K562 (cell line): ENCODE data around the gene TARBP2. TPM values are rescaled to one million over a fixed set of nuclear protein-coding genes. Genes with fewer than 3 reads are reported as not detected.

Experiments
- ATAC-seq: fragments of 200-7000 bp; cut with Tn5 transposase; 3 replicates; pipeline ENCODE4 v1.9.1; 2020; ENCODE audit warnings: moderate library complexity
- BruUV-seq: library from RNA; stranded (reverse); fragments of 400-500 nt; replicated peaks from 2 replicates; lab custom pipeline; 2021; lab: Mats Ljungman, UMichigan
- CTCF ChIA-PET: fragments of 300-600 bp; formaldehyde crosslinking; extraction: SDS; loops from one replicate; lab custom pipeline; 2021; ENCODE audit warnings: low intra/inter-chr PET ratio; lab: Yijun Ruan, JAX
- POLR2A ChIA-PET: fragments of 300-600, 350-650 bp; sonication (Branson Sonifier 250); formaldehyde crosslinking; extraction: SDS; loops from one replicate; lab custom pipeline; 2021; ENCODE audit warnings: antibody characterized with exemption, inconsistent platforms; lab: Yijun Ruan, JAX
- DNase-seq, 4 experiments: peaks; one replicate each; pipeline versions ENCODE4 v3.0.0 to v3.0.0-alpha.2; 2011 to 2018; ENCODE audit warnings: low spot score in 3 of 4, mixed read lengths in 3 of 4; ENCODE audit errors: extremely low read depth in 1 of 4
- FAIRE-seq: peaks from 2 replicates; lab custom pipeline; 2011; peaks lifted over from hg19 to GRCh38; lab: Jason Lieb, UNC
- H2AFZ ChIP-seq: 2 replicates; pipeline ENCODE4 v1.6.0; 2011; ENCODE audit warnings: low read depth, low read length, control low read depth, inconsistent platforms
- H3K27ac ChIP-seq: fragments of 200-600 bp; 3 replicates; pipeline ENCODE4 v1.8.0; 2011; ENCODE audit warnings: low read depth, mild to moderate bottlenecking, control low read depth, inconsistent platforms, low read length, moderate library complexity, mixed read lengths; ENCODE audit errors: extremely low read depth
- H3K27me3 ChIP-seq, 2 experiments: fragments of 300-600 bp in 1 of 2; 2 replicates in 1 of 2; 3 replicates in 1 of 2; pipeline versions ENCODE4 v1.6.0 to v1.8.0; 2011; ENCODE audit warnings: inconsistent platforms in 2 of 2, low read length in 2 of 2, mild to moderate bottlenecking in 1 of 2, mixed read lengths in 1 of 2, moderate library complexity in 1 of 2; ENCODE audit not compliant: control insufficient read depth in 2 of 2, insufficient read depth in 2 of 2
- H3K36me3 ChIP-seq: fragments of 300-600 bp; 3 replicates; pipeline ENCODE4 v1.8.0; 2011; ENCODE audit warnings: mild to moderate bottlenecking, low read length, inconsistent platforms; ENCODE audit not compliant: control insufficient read depth, insufficient read depth
- H3K4me1 ChIP-seq, 2 experiments: fragments of 200-600 bp in 1 of 2; replicated peaks in 1 of 2; 2 replicates in 1 of 2; 3 replicates in 1 of 2; pipeline versions ENCODE4 v1.5.1 to v1.8.0; 2011; ENCODE audit warnings: inconsistent platforms in 2 of 2, low read length in 2 of 2, mild to moderate bottlenecking in 1 of 2, mixed read lengths in 1 of 2, moderate library complexity in 1 of 2; ENCODE audit not compliant: control insufficient read depth in 2 of 2, insufficient read depth in 2 of 2
- H3K4me2 ChIP-seq: 2 replicates; pipeline ENCODE4 v1.6.1; 2011; ENCODE audit warnings: low read length, control low read depth, inconsistent platforms, mixed read lengths; ENCODE audit not compliant: insufficient read depth
- H3K4me3 ChIP-seq: fragments of 200-600 bp; sonication (generic), shearing (Covaris generic); 2 replicates; pipeline ENCODE4 v1.5.1; 2016; ENCODE audit warnings: control low read depth, inconsistent platforms
- H3K79me2 ChIP-seq: fragments of 200-600 bp; 3 replicates; pipeline ENCODE4 v1.8.0; 2011; ENCODE audit warnings: low read length, inconsistent platforms; ENCODE audit not compliant: control insufficient read depth, insufficient read depth
- H3K9ac ChIP-seq, 2 experiments: 2 replicates each; pipeline versions ENCODE4 v1.6.0 to v1.6.1; 2011; ENCODE audit warnings: low read depth in 2 of 2, low read length in 2 of 2, control low read depth in 1 of 2, inconsistent platforms in 1 of 2, mild to moderate bottlenecking in 1 of 2, mixed read lengths in 1 of 2; ENCODE audit not compliant: insufficient read depth in 1 of 2
- H3K9me1 ChIP-seq: one replicate; pipeline ENCODE4 v1.6.0; 2011; ENCODE audit warnings: inconsistent platforms, mild to moderate bottlenecking, low read length, moderate library complexity; ENCODE audit not compliant: control insufficient read depth, insufficient read depth
- H3K9me3 ChIP-seq: replicated peaks from 2 replicates; pipeline ENCODE4 v1.5.1; 2011; ENCODE audit warnings: low read depth, low read length, inconsistent platforms; ENCODE audit not compliant: control insufficient read depth, insufficient read depth
- H4K20me1 ChIP-seq: replicated peaks from 2 replicates; pipeline ENCODE4 v1.6.1; 2011; ENCODE audit warnings: low read length, inconsistent platforms, mixed read lengths; ENCODE audit not compliant: control insufficient read depth, insufficient read depth
- CBFA2T2 ChIP-seq: fragments of 450-650 bp; conservative IDR thresholded peaks from 2 replicates; pipeline ENCODE4 v1.6.1; 2017; ENCODE audit warnings: mild to moderate bottlenecking
- CBX3 ChIP-seq, 2 experiments: IDR thresholded peaks; 1 replicate in 1 of 2; 2 replicates in 1 of 2; pipeline ENCODE4 v1.6.1; 2012; ENCODE audit warnings: inconsistent platforms in 2 of 2, low read length in 2 of 2, borderline replicate concordance in 1 of 2, control low read depth in 1 of 2
- EHMT2 ChIP-seq: fragments of 450-650 bp; IDR thresholded peaks from 2 replicates; pipeline ENCODE4 v1.6.1; 2018; ENCODE audit warnings: antibody characterized with exemption
- ETV1 ChIP-seq: fragments of 450-650 bp; conservative IDR thresholded peaks from 2 replicates; pipeline ENCODE4 v1.6.1; 2016; ENCODE audit warnings: missing genetic modification characterization, control low read depth, low read depth, missing compliant biosample characterization
- GABPB1 ChIP-seq: sonication (generic); formaldehyde crosslinking; IDR thresholded peaks from 2 replicates; pipeline ENCODE4 v1.8.0; 2022; ENCODE audit warnings: mild to moderate bottlenecking, missing genetic modification reagents
- MEIS2 ChIP-seq: fragments of 450-650 bp; IDR thresholded peaks from 2 replicates; pipeline ENCODE4 v1.6.1; 2014; ENCODE audit warnings: mild to moderate bottlenecking; ENCODE audit not compliant: partially characterized antibody
- SP1 ChIP-seq: sonication (generic); formaldehyde crosslinking; IDR thresholded peaks from 2 replicates; pipeline ENCODE4 v1.8.1; 2022; ENCODE audit warnings: mild to moderate bottlenecking, missing genetic modification reagents
- XRCC5 ChIP-seq: fragments of 200-400 bp; formaldehyde crosslinking; IDR thresholded peaks from 2 replicates; pipeline ENCODE4 v1.6.1; 2017; ENCODE audit warnings: low read depth, mild to moderate bottlenecking, low read length
- ZNF12 ChIP-seq: sonication (generic); formaldehyde crosslinking; IDR thresholded peaks from 2 replicates; pipeline ENCODE4 v1.4.0; 2020; ENCODE audit warnings: mild to moderate bottlenecking, missing genetic modification reagents
- ZNF324 ChIP-seq: fragments of 250-450 bp; sonication (Bioruptor Pico); IDR thresholded peaks from 2 replicates; pipeline ENCODE4 v1.4.0; 2020; ENCODE audit warnings: mild to moderate bottlenecking
- WGBS: fragments of 100-300 bp; shearing (Covaris generic); methylation state at CpG from one replicate; pipeline ENCODE4 v1.1.6; 2016; ENCODE audit warnings: low coverage, mixed read lengths; ENCODE audit not compliant: insufficient coverage; ENCODE audit errors: missing lambda C conversion rate; 5-methylcytosine and 5-hydroxymethylcytosine counted together
- in situ Hi-C: fragments of 300-500 bp; cut with MboI; formaldehyde crosslinking; loops from 4 replicates; pipeline ENCODE4 v1.15.0; 2018; ENCODE audit warnings: inconsistent platforms, mixed read lengths
- intact Hi-C: fragments of 100-400 bp; cut with micrococcal nuclease; formaldehyde crosslinking; loops from 2 replicates; pipeline ENCODE4 v1.14.2; 2022
- polyA plus RNA-seq, 8 experiments: library from polyadenylated mRNA; depleted of rRNA in 4 of 8; stranded (reverse) in 5 of 8; unstranded in 3 of 8; fragments of >200 nt; fragmentation: Nextera tagmentation in 2 of 8; fragmentation: Illumina TruSeq in 1 of 8; extraction: Ambion mirVana in 2 of 8; extraction: Trizol in 1 of 8; gene quantifications; 2 replicates each; pipeline versions ENCODE4 v1.2.1 to v1.2.3, GENCODE V29; 2011 to 2014; ENCODE audit warnings: inconsistent platforms in 1 of 8, missing spikeins in 1 of 8
- total RNA-seq, 7 experiments: library from RNA; depleted of rRNA in 6 of 7; stranded (reverse); fragments of >200 nt in 6 of 7; fragmentation: Illumina TruSeq in 2 of 7; extraction: Trizol in 2 of 7; gene quantifications; 2 replicates each; pipeline versions ENCODE4 v1.2.1 to v1.2.3, GENCODE V29; 2011 to 2021; ENCODE audit warnings: low replicate concordance in 1 of 7
- TF ChIP-seq, protein P1 (sequence below): fragments of 200-800 bp; sonication (Bioruptor generic); IDR thresholded peaks from 2 replicates; pipeline ENCODE4 v1.6.1; 2017; ENCODE audit warnings: missing genetic modification characterization, missing compliant biosample characterization
- TF ChIP-seq, protein P2 (sequence below): fragments of 250-450 bp; sonication (Bioruptor Pico); IDR thresholded peaks from 2 replicates; pipeline ENCODE4 v1.4.0; 2020; ENCODE audit warnings: mild to moderate bottlenecking, moderate library complexity
- TF ChIP-seq, protein P3 (sequence below), 2 experiments: fragments of 150-350 bp in 1 of 2; IDR thresholded peaks; 2 replicates each; pipeline ENCODE4 v1.6.1; 2012 to 2016; ENCODE audit warnings: low read depth in 2 of 2, low read length in 2 of 2, mild to moderate bottlenecking in 1 of 2, moderate library complexity in 1 of 2

The TARBP2 gene
- total and polyA plus RNA-seq, 9 of the 15 experiments (the other 6 are each of a cell fraction or from before 2014, with no cell fraction given), result 5.6 to 69.0 (median 44.6) TPM

DNA sequence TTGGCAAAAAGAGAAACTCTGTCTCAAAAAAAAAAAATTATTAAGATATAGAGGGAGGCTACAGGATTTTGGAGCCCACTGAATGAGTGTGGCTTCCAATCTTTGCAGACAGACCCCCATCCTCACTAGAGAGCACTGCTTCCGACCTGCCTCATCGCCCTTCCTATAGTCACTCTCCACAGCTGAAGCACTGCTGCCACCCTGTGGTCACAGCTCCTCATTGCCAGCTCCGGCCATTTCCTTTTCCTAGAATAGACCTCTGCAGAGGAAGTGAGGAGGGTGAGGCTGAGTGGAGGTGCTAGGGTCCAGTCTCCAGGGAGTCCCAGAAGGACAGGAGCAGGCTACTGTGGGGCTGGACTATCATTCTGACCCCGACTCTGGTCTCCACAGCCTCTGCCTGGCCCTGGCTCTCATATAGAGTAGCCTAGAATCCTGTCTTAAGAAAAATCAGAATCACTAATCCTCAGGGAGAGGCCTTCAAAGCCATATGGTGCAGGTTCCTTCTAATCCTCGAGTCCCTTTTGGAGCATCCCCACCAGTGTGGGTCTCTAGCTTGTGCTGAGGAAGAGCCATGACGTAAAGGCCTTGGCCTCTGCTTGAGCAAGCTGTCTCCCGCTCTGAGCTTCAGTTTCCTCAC, 7.6 kb downstream of the TARBP2 start:
- Histone ChIP-seq H3K27ac (0 out of 3 replicates have a peak overlapping the region, but pooled peaks have one; percentile 14), H4K20me1 (no peaks in the 10 kb centered on the region), H3K27me3 (no peaks in the 10 kb centered on the region; a peak in 1 of 5 replicates), H3K4me2 (no peak overlapping the region), H3K9me1 (no peaks in the 10 kb centered on the region), H3K9ac (peak overlapping the region in 1 of 2 experiments; percentile 68; a peak in 1 of 4 replicates), H3K79me2 (no peaks in the 10 kb centered on the region), H3K9me3 (no peaks in the 10 kb centered on the region), H3K36me3 (peaks cover 58% of the 10 kb centered on the region; the same call in 2 of the 3 replicates), H3K4me1 (peaks cover 4 to 7% of the 10 kb centered on the region in 2 experiments; a peak in 4 of 5 replicates), H3K4me3 (no peak overlapping the region), H2AFZ (peak overlapping the region; percentile 78)
- POLR2A ChIA-PET, result interaction anchor here (0.6 to 1.4 kb wide), 13 partner anchors 9 to 188 kb away, joined by 3 to 6 read pairs (median 3); partner anchors contain the start of genes AAAS and MAP3K12
- ATAC-seq, result peak; percentile 98
- no TSS peak for BruUV-seq
- DNase-seq, result peak; percentile 72 to 90 (median 82)
- in situ Hi-C loops (loop anchor here (10.0 kb wide), 1 partner anchor 184 kb away; the partner anchor contains the start of gene AAAS), intact Hi-C loops (loop anchor here (1.0 to 10.0 kb wide), 5 partner anchors 86 to 444 kb away; partner anchors contain the start of gene AMHR2)
- 22% methylated on average over 7 of the region's 7 CpGs for WGBS
- peak; percentile 96 for FAIRE-seq
- CTCF ChIA-PET, result interaction anchor here (0.6 to 2.2 kb wide), 5 partner anchors 27 to 296 kb away, joined by 3 to 21 read pairs (median 4); no protein-coding TSS in a partner anchor
- TF ChIP-seq CBFA2T2, result no peak
- no peak for TF ChIP-seq MEIS2
- peak in 1 of 2 experiments; percentile 20; a peak in 1 of 3 replicates for TF ChIP-seq CBX3 (IDR thresholded peaks at IDR 0.05; ENCODE audit: borderline replicate concordance in 1 of 2, low read length in 2 of 2)
- TF ChIP-seq, protein P1, sequence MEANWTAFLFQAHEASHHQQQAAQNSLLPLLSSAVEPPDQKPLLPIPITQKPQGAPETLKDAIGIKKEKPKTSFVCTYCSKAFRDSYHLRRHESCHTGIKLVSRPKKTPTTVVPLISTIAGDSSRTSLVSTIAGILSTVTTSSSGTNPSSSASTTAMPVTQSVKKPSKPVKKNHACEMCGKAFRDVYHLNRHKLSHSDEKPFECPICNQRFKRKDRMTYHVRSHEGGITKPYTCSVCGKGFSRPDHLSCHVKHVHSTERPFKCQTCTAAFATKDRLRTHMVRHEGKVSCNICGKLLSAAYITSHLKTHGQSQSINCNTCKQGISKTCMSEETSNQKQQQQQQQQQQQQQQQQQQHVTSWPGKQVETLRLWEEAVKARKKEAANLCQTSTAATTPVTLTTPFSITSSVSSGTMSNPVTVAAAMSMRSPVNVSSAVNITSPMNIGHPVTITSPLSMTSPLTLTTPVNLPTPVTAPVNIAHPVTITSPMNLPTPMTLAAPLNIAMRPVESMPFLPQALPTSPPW (CRISPR knock-in tag), result peak; percentile 39
- TF ChIP-seq EHMT2, result no peak
- TF ChIP-seq ZNF12 (CRISPR knock-in tag), result no peak
- TF ChIP-seq, protein P2, sequence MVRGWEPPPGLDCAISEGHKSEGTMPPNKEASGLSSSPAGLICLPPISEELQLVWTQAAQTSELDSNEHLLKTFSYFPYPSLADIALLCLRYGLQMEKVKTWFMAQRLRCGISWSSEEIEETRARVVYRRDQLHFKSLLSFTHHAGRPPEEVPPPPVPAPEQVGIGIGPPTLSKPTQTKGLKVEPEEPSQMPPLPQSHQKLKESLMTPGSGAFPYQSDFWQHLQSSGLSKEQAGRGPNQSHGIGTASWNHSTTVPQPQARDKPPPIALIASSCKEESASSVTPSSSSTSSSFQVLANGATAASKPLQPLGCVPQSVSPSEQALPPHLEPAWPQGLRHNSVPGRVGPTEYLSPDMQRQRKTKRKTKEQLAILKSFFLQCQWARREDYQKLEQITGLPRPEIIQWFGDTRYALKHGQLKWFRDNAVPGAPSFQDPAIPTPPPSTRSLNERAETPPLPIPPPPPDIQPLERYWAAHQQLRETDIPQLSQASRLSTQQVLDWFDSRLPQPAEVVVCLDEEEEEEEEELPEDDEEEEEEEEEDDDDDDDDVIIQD, result no peak
- TF ChIP-seq SP1, result 0 out of 2 replicates have a peak, but pooled peaks have one; percentile 48
- TF ChIP-seq GABPB1, result 0 out of 2 replicates have a peak, but pooled peaks have one; percentile 50
- TF ChIP-seq ZNF324 (CRISPR knock-in tag), result no peak
- TF ChIP-seq ETV1 (tag), result 0 out of 2 replicates have a peak, but pooled peaks have one; percentile 28
- TF ChIP-seq XRCC5, result peak; percentile 73; the same call in 1 of the 2 replicates
- TF ChIP-seq, protein P3, sequence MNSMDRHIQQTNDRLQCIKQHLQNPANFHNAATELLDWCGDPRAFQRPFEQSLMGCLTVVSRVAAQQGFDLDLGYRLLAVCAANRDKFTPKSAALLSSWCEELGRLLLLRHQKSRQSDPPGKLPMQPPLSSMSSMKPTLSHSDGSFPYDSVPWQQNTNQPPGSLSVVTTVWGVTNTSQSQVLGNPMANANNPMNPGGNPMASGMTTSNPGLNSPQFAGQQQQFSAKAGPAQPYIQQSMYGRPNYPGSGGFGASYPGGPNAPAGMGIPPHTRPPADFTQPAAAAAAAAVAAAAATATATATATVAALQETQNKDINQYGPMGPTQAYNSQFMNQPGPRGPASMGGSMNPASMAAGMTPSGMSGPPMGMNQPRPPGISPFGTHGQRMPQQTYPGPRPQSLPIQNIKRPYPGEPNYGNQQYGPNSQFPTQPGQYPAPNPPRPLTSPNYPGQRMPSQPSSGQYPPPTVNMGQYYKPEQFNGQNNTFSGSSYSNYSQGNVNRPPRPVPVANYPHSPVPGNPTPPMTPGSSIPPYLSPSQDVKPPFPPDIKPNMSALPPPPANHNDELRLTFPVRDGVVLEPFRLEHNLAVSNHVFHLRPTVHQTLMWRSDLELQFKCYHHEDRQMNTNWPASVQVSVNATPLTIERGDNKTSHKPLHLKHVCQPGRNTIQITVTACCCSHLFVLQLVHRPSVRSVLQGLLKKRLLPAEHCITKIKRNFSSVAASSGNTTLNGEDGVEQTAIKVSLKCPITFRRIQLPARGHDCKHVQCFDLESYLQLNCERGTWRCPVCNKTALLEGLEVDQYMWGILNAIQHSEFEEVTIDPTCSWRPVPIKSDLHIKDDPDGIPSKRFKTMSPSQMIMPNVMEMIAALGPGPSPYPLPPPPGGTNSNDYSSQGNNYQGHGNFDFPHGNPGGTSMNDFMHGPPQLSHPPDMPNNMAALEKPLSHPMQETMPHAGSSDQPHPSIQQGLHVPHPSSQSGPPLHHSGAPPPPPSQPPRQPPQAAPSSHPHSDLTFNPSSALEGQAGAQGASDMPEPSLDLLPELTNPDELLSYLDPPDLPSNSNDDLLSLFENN (IDR thresholded peaks at IDR 0.05; ENCODE audit: low read depth in 2 of 2, low read length in 2 of 2), result 0 out of 4 replicates have a peak, but pooled peaks of 1 of the 2 experiments have one; percentile 29
